PC-3 (cell line): Measurements from ENCODE around the gene OR2AG2. TPM values are rescaled to one million over a fixed set of nuclear protein-coding genes. Genes with fewer than 3 reads are reported as not detected.

Source experiments
- ATAC-seq: fragments of 200-7000 bp; cut with Tn5 transposase; 2 replicates; pipeline ENCODE4 v1.9.1; 2020; ENCODE audit warnings: mild to moderate bottlenecking, moderate library complexity
- BruUV-seq: library from RNA; stranded (reverse); fragments of 400-500 nt; replicated peaks from 2 replicates; lab custom pipeline; 2021; lab: Mats Ljungman, UMichigan
- CTCF ChIA-PET: fragments of 300-600 bp; sonication (Branson Sonifier 250); formaldehyde crosslinking; loops from one replicate; lab custom pipeline; 2022; ENCODE audit warnings: antibody characterized with exemption; lab: Charles Lee
- POLR2A ChIA-PET: fragments of 300-600 bp; sonication (Branson Sonifier 250); formaldehyde crosslinking; loops from one replicate; lab custom pipeline; 2022; ENCODE audit warnings: antibody characterized with exemption; ENCODE audit not compliant: unreplicated experiment; lab: Charles Lee
- DNase-seq: peaks from one replicate; pipeline ENCODE4 v3.0.0-alpha.2; 2015
- H2AFZ ChIP-seq: fragments of 300-600 bp; sonication (generic); 2 replicates; pipeline ENCODE4 v1.6.0; 2016; ENCODE audit warnings: antibody characterized with exemption, low read length
- H3F3A ChIP-seq: fragments of 300-600 bp; sonication (generic); one replicate; pipeline ENCODE4 v1.6.0; 2017; ENCODE audit warnings: antibody characterized with exemption, low read length, control low read depth, mild to moderate bottlenecking; ENCODE audit not compliant: unreplicated experiment
- H3K27ac ChIP-seq: fragments of 300-600 bp; sonication (generic); 2 replicates; pipeline ENCODE4 v1.5.1; 2016; ENCODE audit warnings: mild to moderate bottlenecking, low read length
- H3K27me3 ChIP-seq: fragments of 300-600 bp; sonication (generic); 2 replicates; pipeline ENCODE4 v1.6.1; 2016; ENCODE audit warnings: low read length, mixed read lengths
- H3K36me3 ChIP-seq: fragments of 300-600 bp; sonication (generic); 2 replicates; pipeline ENCODE4 v1.6.1; 2016; ENCODE audit warnings: low read depth, mixed run types, low read length, mixed read lengths
- H3K4me1 ChIP-seq: fragments of 300-600 bp; sonication (generic); 2 replicates; pipeline ENCODE4 v1.5.1; 2016; ENCODE audit warnings: low read length; ENCODE audit not compliant: insufficient read depth
- H3K4me2 ChIP-seq: fragments of 300-600 bp; sonication (generic); 2 replicates; pipeline ENCODE4 v1.6.0; 2016; ENCODE audit warnings: low read length
- H3K4me3 ChIP-seq: fragments of 300-600 bp; sonication (generic); 2 replicates; pipeline ENCODE4 v1.5.1; 2016; ENCODE audit warnings: mild to moderate bottlenecking, low read length, mixed read lengths
- H3K79me2 ChIP-seq: fragments of 300-600 bp; sonication (generic); 2 replicates; pipeline ENCODE4 v1.6.1; 2017; ENCODE audit warnings: low read length, mixed read lengths
- H3K9ac ChIP-seq: fragments of 300-600 bp; sonication (generic); 2 replicates; pipeline ENCODE4 v1.6.0; 2016; ENCODE audit warnings: mild to moderate bottlenecking, low read length
- H3K9me2 ChIP-seq: fragments of 300-600 bp; sonication (generic); replicated peaks from 2 replicates; pipeline ENCODE4 v1.6.1; 2016; ENCODE audit warnings: mixed run types, low read length, mixed read lengths
- H3K9me3 ChIP-seq: fragments of 300-600 bp; sonication (generic); 2 replicates; pipeline ENCODE4 v1.6.1; 2016; ENCODE audit warnings: low read length, mixed read lengths
- H4K20me1 ChIP-seq: fragments of 300-600 bp; sonication (generic); 2 replicates; pipeline ENCODE4 v1.6.1; 2016; ENCODE audit warnings: low read length, mixed read lengths
- EZH2 ChIP-seq: fragments of 300-600 bp; sonication (generic); IDR thresholded peaks from one replicate; pipeline ENCODE4 v1.6.1; 2017; ENCODE audit warnings: antibody characterized with exemption, mild to moderate bottlenecking, low read length; ENCODE audit not compliant: unreplicated experiment
- EZH2phosphoT487 ChIP-seq: fragments of 300-600 bp; sonication (generic); IDR thresholded peaks from 2 replicates; pipeline ENCODE4 v1.6.1; 2018; ENCODE audit warnings: mild to moderate bottlenecking, antibody characterized with exemption, low read length, borderline replicate concordance
- intact Hi-C: fragments of 100-400 bp; cut with micrococcal nuclease; formaldehyde crosslinking; loops from 2 replicates; pipeline ENCODE4 v1.9.0; 2023
- total RNA-seq: library from RNA; depleted of rRNA; stranded (reverse); fragments of >200 nt; gene quantifications from 2 replicates; pipeline ENCODE4 v1.2.3, GENCODE V29; 2014
- TF ChIP-seq, protein P1 (sequence below): fragments of 300-600 bp; sonication (generic); conservative IDR thresholded peaks from 2 replicates; pipeline ENCODE4 v1.5.1; 2017; ENCODE audit warnings: antibody characterized with exemption, low read depth, mild to moderate bottlenecking, low read length

OR2AG2 gene
- total RNA-seq, 1 experiment from 2014 or later: 0.15 TPM

DNA sequence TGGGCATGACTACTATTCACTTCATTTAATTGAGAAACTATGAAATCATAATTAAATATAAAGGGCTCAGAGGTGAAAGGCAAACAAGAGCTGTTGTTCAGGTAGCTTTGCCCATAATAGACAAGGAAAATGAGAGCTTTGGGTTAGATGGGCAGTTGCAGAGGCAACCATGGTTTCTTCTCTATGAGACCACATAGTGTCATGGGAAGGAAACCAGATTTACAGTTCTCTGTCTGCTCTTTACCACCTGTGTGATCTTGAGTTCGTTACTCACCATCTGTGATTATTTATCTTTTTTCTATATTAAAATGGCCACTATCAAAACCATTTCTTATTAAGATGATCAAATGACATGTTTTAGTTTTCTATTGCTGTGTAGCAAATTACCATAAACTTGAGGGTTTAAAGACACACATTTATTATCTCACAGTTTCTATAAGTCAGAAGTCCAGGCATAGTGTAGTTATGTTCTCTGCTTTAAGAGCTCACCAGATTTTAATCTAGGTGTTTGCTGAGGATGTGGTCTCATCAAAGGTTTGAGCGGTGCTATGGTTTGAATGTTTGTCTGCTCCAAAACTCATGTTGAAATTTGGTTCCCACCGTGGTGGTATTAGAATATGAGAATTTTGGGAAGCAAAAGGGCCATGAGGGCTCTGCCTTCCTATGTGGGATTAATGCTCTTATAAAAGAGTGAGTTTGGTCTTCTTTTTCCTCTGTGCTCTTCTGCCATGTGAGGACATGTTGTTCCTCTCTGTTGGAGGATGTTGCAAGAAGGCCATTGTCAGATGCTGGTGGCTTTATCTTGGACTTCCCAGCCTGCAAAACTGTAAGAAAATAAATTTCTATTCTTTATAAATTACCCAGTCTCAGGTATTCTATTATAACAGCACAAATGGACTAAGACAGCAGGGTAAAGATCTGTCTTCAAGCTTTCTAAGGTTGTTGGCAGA lies 38.2 kb downstream of the OR2AG2 start:
- H3K9me3 ChIP-seq: no peaks in the 10 kb centered on the region
- H3K79me2 ChIP-seq: no peaks in the 10 kb centered on the region
- H3K4me3 ChIP-seq: no peak overlapping the region
- ATAC-seq: no peak
- ChIA-PET CTCF (interaction anchor here (0.7 kb wide), 1 partner anchor 21 kb away, joined by 5 read pairs; no protein-coding TSS in a partner anchor), POLR2A (no interaction called here)
- no peak overlapping the region for H2AFZ ChIP-seq
- DNase-seq: no peak
- peaks cover 10% of the 10 kb centered on the region for H3K27me3 ChIP-seq
- H3K4me1 ChIP-seq: 0 out of 2 replicates have a peak, but pooled peaks cover 4% of the 10 kb centered on the region
- H3K4me2 ChIP-seq: no peak overlapping the region
- no peak for TF ChIP-seq EZH2
- TF ChIP-seq, protein P1, sequence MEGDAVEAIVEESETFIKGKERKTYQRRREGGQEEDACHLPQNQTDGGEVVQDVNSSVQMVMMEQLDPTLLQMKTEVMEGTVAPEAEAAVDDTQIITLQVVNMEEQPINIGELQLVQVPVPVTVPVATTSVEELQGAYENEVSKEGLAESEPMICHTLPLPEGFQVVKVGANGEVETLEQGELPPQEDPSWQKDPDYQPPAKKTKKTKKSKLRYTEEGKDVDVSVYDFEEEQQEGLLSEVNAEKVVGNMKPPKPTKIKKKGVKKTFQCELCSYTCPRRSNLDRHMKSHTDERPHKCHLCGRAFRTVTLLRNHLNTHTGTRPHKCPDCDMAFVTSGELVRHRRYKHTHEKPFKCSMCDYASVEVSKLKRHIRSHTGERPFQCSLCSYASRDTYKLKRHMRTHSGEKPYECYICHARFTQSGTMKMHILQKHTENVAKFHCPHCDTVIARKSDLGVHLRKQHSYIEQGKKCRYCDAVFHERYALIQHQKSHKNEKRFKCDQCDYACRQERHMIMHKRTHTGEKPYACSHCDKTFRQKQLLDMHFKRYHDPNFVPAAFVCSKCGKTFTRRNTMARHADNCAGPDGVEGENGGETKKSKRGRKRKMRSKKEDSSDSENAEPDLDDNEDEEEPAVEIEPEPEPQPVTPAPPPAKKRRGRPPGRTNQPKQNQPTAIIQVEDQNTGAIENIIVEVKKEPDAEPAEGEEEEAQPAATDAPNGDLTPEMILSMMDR: no peak
- no peak overlapping the region for H3K9ac ChIP-seq
- H3F3A ChIP-seq: no peaks in the 10 kb centered on the region
- no peak overlapping the region for H3K27ac ChIP-seq
- BruUV-seq: no TSS peak
- intact Hi-C loops: no loop called here
- no peaks in the 10 kb centered on the region for H3K9me2 ChIP-seq
- H4K20me1 ChIP-seq: no peaks in the 10 kb centered on the region
- no peaks in the 10 kb centered on the region for H3K36me3 ChIP-seq

- no peaks in the 10 kb centered on the region for H3K9me2 ChIP-seq
- H2AFZ ChIP-seq: no peak overlapping the region
- no peak for ATAC-seq
- H3K27ac ChIP-seq: no peak overlapping the region
- no peaks in the 10 kb centered on the region for H3K36me3 ChIP-seq
- H3K4me2 ChIP-seq: no peak overlapping the region
- peaks cover 32% of the 10 kb centered on the region for H3K27me3 ChIP-seq
- ChIA-PET POLR2A (no interaction called here), CTCF (no interaction called here)
- TF ChIP-seq EZH2: no peak
- no peak for TF ChIP-seq EZH2phosphoT487
- TF ChIP-seq, protein P1: no peak
- no peaks in the 10 kb centered on the region for H4K20me1 ChIP-seq
- intact Hi-C loops: no loop called here
- no peaks in the 10 kb centered on the region for H3K79me2 ChIP-seq
- DNase-seq: no peak
- no TSS peak for BruUV-seq
- no peak overlapping the region for H3K9ac ChIP-seq
- H3K4me1 ChIP-seq: no peaks in the 10 kb centered on the region
- no peaks in the 10 kb centered on the region for H3K9me3 ChIP-seq
- no peak overlapping the region for H3K4me3 ChIP-seq
- no peaks in the 10 kb centered on the region for H3F3A ChIP-seq
These were observed 43.6 kb downstream of the OR2AG2 start for GRCh38 chr11:6727971-6728760.
